ENCODE results near the gene MYRFL. TPM values are rescaled to one million over a fixed set of nuclear protein-coding genes. Genes with fewer than 3 reads are reported as not detected.
"Not testable (repeated sequence)": the region's sequence is repeated elsewhere in the genome, so short reads cannot be mapped to it uniquely, and the experiment has no call there.

MYRFL gene
- total RNA-seq, 1 donor from 2014 or later: 0.18 TPM

DNA sequence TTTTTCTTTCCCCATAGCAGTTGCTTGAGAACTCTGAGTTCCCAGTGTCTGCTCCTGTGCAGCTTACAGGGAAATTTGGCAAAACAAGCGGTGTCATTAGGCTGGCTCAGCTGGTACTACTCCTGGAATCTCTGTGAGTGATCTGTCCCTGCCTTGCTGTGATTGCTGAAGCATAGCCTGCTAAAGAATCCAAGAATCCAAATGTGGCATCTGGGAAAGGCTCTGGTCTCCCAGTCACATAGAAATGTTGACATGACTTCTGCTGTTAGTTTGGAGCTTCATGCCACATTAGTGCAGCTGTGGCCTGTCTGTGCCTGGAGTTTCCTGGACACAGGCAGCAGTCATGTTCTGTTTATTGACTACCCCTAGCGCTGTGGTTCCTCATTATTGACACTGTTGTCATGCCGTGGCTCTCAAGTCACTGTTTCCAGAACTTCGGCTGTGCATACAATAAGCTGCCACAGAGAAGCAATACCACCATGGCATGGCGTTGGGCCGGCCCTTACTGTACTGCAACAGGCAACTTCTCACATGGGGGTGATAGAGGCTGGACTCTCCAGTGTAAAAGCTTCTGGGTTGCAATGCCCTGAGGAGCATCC is 166.8 kb downstream of the MYRFL start:
- TF ChIP-seq CTCF (IDR thresholded peaks at IDR 0.05; ENCODE audit: unreplicated experiment): no peak
- Mint-ChIP-seq H3K27ac (no peak overlapping the region), H3K4me3 (no peak overlapping the region)

DNA sequence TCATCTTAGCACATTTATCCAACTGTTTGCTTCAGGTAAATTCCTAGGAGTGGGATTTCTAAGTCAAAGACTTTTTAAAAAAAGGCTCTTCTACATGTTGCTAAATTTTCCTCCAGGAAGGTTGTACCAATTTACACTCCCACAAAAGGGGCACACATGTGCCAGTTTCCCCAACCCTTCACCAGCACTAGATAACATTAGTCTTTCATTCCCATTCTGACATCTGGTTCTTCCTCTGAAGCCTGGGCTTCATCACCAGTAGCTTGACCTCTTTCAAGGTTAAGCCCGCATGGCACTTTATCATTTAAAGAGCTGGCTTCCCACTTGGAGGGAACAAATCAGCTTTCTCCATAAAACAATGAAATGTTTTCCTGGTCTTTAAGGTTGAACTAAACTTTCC is 168.4 kb downstream of the MYRFL start:
- Mint-ChIP-seq H3K27me3 (ENCODE audit: low read depth) (no peaks in the 10 kb centered on the region), H3K4me3 (no peak overlapping the region)
- no peak for TF ChIP-seq CTCF (IDR thresholded peaks at IDR 0.05; ENCODE audit: unreplicated experiment)

More for the DNA sequence above, 166.8 kb downstream of the MYRFL start:
- peaks cover 8% of the 10 kb centered on the region for H3K9me3 Mint-ChIP-seq
- H3K36me3 Mint-ChIP-seq: no peaks in the 10 kb centered on the region
- H3K27me3 Mint-ChIP-seq (ENCODE audit: low read depth): no peaks in the 10 kb centered on the region
- DNase-seq (ENCODE audit: low spot score in 2 of 2, unreplicated experiment in 2 of 2): no peak
- H3K4me1 Mint-ChIP-seq: peaks cover 18% of the 10 kb centered on the region

DNA sequence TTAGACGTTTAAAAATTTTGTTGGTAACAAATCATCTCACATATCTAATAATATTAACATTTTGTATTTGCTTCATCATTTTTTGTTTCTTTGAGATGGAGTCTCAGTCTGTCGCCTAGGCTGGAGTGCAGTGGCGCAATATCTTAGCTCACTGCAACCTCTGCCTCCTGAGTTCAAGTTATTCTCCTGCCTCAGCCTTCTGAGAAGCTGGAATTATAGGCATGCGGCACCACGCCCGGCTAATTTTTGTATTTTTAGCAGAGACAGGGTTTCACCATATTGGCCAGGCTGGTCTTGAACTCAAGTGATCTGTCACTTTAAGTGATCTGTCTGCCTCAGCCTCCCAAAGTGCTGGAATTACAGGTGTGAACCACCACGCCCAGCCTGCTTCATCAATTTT is 169.1 kb downstream of the MYRFL start:
- H3K36me3 Mint-ChIP-seq; H3K4me3 Mint-ChIP-seq; H3K27me3 Mint-ChIP-seq (ENCODE audit: low read depth); DNase-seq (ENCODE audit: low spot score in 2 of 2, unreplicated experiment in 2 of 2); H3K9me3 Mint-ChIP-seq; H3K27ac Mint-ChIP-seq: not testable (repeated sequence)
- H3K4me1 Mint-ChIP-seq: peaks cover 18% of the 10 kb centered on the region

More for the DNA sequence above, 168.4 kb downstream of the MYRFL start:
- Mint-ChIP-seq H3K4me1 (peaks cover 18% of the 10 kb centered on the region), H3K9me3 (peaks cover 8% of the 10 kb centered on the region), H3K27ac (peak overlapping the region; percentile 16), H3K36me3 (no peaks in the 10 kb centered on the region)
- DNase-seq (ENCODE audit: low spot score in 2 of 2, unreplicated experiment in 2 of 2): no peak

GRCh38 chr12:69994724-69995173 is 169.7 kb downstream of the MYRFL start:
- no peak for DNase-seq (ENCODE audit: low spot score in 2 of 2, unreplicated experiment in 2 of 2)
- Mint-ChIP-seq H3K36me3 (no peaks in the 10 kb centered on the region), H3K4me1 (peaks cover 18% of the 10 kb centered on the region), H3K4me3 (no peak overlapping the region), H3K27ac (peak overlapping the region; percentile 40), H3K9me3 (peaks cover 8% of the 10 kb centered on the region), H3K27me3 (ENCODE audit: low read depth) (no peaks in the 10 kb centered on the region)
- no peak for TF ChIP-seq CTCF (IDR thresholded peaks at IDR 0.05; ENCODE audit: unreplicated experiment)

GRCh38 chr12:69996241-69996640 is 171.2 kb downstream of the MYRFL start:
- DNase-seq (ENCODE audit: low spot score in 2 of 2, unreplicated experiment in 2 of 2): no peak
- Mint-ChIP-seq H3K27me3 (ENCODE audit: low read depth) (no peaks in the 10 kb centered on the region), H3K36me3 (no peaks in the 10 kb centered on the region), H3K4me3 (no peak overlapping the region), H3K4me1 (peaks cover 14% of the 10 kb centered on the region), H3K9me3 (peaks cover 8% of the 10 kb centered on the region), H3K27ac (no peak overlapping the region)
- TF ChIP-seq CTCF (IDR thresholded peaks at IDR 0.05; ENCODE audit: unreplicated experiment): no peak

GRCh38 chr12:69996722-69997121 is 171.7 kb downstream of the MYRFL start:
- H3K27ac Mint-ChIP-seq: no peak overlapping the region
- H3K9me3 Mint-ChIP-seq: peaks cover 8% of the 10 kb centered on the region
- peaks cover 11% of the 10 kb centered on the region for H3K4me1 Mint-ChIP-seq
- no peak overlapping the region for H3K4me3 Mint-ChIP-seq
- no peaks in the 10 kb centered on the region for H3K36me3 Mint-ChIP-seq
- no peak for TF ChIP-seq CTCF (IDR thresholded peaks at IDR 0.05; ENCODE audit: unreplicated experiment)
- no peak for DNase-seq (ENCODE audit: low spot score in 2 of 2, unreplicated experiment in 2 of 2)
- H3K27me3 Mint-ChIP-seq (ENCODE audit: low read depth): no peaks in the 10 kb centered on the region

Measured in mesothelial cell of epicardium (in vitro differentiated cells).